HAP-1 (cell line): Measurements from ENCODE around the gene SLC25A30.
A peak's percentile ranks its signal among the peaks of the same experiment; 100 is the strongest.

ENCODE experiments used
- DNase-seq, 2 experiments: peaks; one replicate each; pipeline ENCODE4 v3.0.0-alpha.2; 2016 to 2020; ENCODE audit warnings: low spot score in 2 of 2
- H3K27me3 ChIP-seq: fragments of 250-450 bp; sonication (Bioruptor Pico); 2 replicates; pipeline ENCODE4 v1.5.1; 2020; ENCODE audit warnings: low read depth, mild to moderate bottlenecking, moderate library complexity
- H3K36me3 ChIP-seq: fragments of 250-450 bp; sonication (Bioruptor Pico); replicated peaks from 2 replicates; pipeline ENCODE4 v1.5.1; 2020; ENCODE audit warnings: mild to moderate bottlenecking
- H3K4me1 ChIP-seq: fragments of 250-450 bp; sonication (Bioruptor Pico); 2 replicates; pipeline ENCODE4 v1.5.1; 2020; ENCODE audit warnings: mild to moderate bottlenecking
- H3K4me3 ChIP-seq: fragments of 250-450 bp; sonication (Bioruptor Pico); 2 replicates; pipeline ENCODE4 v1.5.1; 2020; ENCODE audit warnings: mild to moderate bottlenecking, moderate library complexity
- H3K9me3 ChIP-seq: fragments of 250-450 bp; sonication (Bioruptor Pico); 2 replicates; pipeline ENCODE4 v1.5.1; 2020; ENCODE audit warnings: mild to moderate bottlenecking, moderate library complexity
- in situ Hi-C: fragments of 300-500 bp; cut with MboI; formaldehyde crosslinking; loops from 3 replicates; pipeline ENCODE4 v1.14.3; 2020; ENCODE audit warnings: low sequenced_read_pairs, inconsistent platforms, mixed read lengths

The SLC25A30 gene

DNA sequence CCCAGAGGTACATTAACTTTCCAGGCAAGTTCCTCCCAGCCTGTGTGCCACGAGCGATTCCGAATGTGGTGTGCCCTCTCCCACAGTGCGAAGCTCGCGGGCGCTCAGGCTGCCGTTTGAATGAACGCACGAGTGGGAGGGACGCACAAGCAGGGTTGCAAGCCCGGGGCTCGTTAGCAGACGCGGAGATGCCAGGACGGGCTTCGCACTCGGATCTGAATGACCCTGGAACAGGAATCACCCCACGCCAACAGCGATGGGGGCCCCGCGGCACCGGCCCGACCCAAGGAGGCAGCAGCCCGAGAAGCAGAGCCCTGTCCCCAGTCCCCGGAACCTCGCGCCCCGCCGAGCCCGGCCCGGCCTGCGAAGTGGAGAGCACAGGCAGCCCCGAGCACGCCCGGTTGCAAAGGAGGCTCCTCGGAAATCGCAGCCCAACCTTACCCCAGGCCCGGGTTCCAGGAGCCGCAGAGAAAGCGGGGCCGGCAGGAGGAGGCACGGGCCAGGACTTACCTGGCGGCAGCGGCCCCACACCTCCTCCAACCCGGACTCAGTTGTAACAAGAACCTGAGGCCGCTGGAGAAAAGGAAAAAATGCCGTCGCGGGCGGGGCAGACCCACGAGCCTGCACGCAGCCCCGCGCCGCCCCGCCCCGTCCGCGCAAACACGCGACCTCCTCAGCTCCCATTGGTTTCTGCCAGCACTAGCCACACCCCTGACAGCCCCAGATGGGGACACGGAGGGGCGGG lies at the start of gene SLC25A30:
Gene SLC25A30 (minus strand): TSS at position 584 of the 745 bp plus-strand sequence. CDS start 6,948 bp downstream, outside the sequence.
- DNase-seq, result peak; percentile 93 to 99
- in situ Hi-C loops, result no loop called here

DNA sequence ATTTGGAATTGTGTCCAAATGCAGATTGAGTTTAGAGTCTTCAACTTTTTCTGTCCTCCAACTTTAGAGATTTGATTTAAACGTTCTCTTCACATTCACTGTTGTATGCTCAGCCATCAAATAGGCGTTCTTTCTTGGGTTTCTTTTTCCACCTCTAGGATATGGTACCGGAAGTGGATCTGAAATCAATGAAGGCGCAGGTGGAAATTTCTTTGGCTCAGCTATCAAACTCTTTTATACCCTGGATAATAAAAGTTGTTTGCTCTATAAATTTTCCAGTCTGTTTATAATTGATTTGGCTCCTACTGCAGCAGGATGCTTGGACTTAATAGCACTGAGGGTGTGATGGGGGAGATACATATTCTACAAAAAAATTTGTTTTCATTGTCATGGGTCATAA lies 48.2 kb upstream of the SLC25A30 start:
- Histone ChIP-seq H3K27me3 (no peaks in the 10 kb centered on the region), H3K4me1 (peaks cover 12% of the 10 kb centered on the region), H3K4me3 (peak overlapping the region; percentile 97), H3K36me3 (peaks cover 6% of the 10 kb centered on the region; the same call in 1 of the 2 replicates), H3K9me3 (no peaks in the 10 kb centered on the region)
- in situ Hi-C loops, result no loop called here
- no peak for DNase-seq

More for the DNA sequence above, at the start of gene SLC25A30:
- H3K4me3 ChIP-seq, result peak within 1 kb of the TSS; percentile 67
- peaks cover 14% of the 10 kb centered on the region for H3K4me1 ChIP-seq
- no peaks in the 10 kb centered on the region for H3K36me3 ChIP-seq
- H3K27me3 ChIP-seq, result no peaks in the 10 kb centered on the region
- no peaks in the 10 kb centered on the region for H3K9me3 ChIP-seq

- Histone ChIP-seq H3K27me3 (no peaks in the 10 kb centered on the region), H3K4me3 (peak within 1 kb of the TSS; percentile 97), H3K36me3 (peaks cover 6% of the 10 kb centered on the region; the same call in 1 of the 2 replicates), H3K9me3 (no peaks in the 10 kb centered on the region), H3K4me1 (peaks cover 12% of the 10 kb centered on the region)
- peak; percentile 95 to 99 for DNase-seq
- in situ Hi-C loops, result no loop called here
Observed at GRCh38 chr13:45464687-45465453, 46.7 kb upstream of the SLC25A30 start, which contains the start of gene COG3. COG3 (plus strand) TSS chr13:45464939; CDS start chr13:45465037, 98 bp downstream.

DNA sequence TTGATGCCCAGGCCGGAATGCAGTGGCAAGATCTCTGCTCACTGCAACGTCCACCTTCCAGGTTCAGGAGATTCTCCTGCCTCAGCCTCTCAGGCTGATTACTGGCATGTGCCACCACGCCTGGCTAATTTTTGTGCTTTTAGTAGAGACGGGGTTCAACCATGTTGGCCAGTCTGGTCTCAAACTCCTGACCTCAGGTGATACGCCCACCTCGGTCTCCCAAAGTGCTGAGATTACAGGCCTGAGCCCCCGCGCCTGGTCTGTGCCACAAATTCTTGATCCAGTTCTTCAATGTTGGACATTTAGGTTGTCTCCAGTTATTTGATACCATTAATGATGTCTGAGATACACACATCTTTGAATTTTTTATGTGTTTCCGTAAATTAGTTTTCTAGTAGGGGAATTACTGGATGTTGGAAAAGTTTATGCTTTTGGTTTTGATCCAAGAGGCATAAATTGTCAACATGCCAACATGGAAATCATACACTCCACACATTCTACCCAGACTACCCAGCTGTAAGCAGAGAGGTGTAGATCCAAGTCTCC lies 46.0 kb upstream of the SLC25A30 start:
- Histone ChIP-seq H3K4me3 (peak overlapping the region; percentile 97), H3K36me3 (peaks cover 6% of the 10 kb centered on the region; the same call in 1 of the 2 replicates), H3K9me3 (no peaks in the 10 kb centered on the region), H3K4me1 (peaks cover 12% of the 10 kb centered on the region), H3K27me3 (no peaks in the 10 kb centered on the region)
- DNase-seq, result no peak
- in situ Hi-C loops, result no loop called here

DNA sequence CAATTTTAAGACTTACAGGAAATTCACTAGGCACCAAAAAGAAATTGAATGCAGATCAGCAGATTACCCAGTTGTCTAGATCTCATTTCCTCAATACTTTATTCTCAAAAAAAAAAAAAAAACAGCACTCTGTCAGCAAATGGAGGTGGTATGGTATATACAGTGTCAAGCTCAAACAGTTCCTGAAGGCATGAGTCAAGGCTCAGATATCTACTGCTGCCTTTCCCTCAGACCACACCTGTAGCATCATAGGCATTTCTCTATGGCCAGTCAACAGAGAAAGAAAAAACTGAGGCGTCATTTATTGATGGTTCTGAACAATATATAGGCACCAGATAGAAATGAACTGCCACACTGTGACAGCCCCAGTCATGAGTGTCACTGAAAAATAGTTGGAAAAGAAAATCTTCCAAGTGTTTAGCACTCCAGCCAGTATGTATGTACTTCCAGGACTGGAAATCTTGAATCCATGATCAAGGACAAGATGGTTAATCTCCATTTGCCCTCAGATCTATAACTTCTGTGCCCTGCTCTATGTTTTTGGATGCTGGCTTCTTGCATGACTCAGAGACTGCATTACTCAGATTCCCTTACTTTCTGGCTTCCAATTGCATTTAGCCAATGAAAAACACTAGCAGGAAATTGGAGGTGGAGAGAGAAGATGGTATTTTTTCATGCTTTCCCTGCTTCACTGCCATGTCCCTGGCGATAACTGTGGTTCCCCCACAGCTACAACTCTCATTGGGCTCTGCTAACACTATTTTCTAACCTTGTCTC lies 38.2 kb upstream of the SLC25A30 start:
- no peaks in the 10 kb centered on the region for H3K4me1 ChIP-seq
- no peaks in the 10 kb centered on the region for H3K36me3 ChIP-seq
- in situ Hi-C loops, result no loop called here
- no peaks in the 10 kb centered on the region for H3K27me3 ChIP-seq
- no peak overlapping the region for H3K4me3 ChIP-seq
- no peak for DNase-seq
- no peaks in the 10 kb centered on the region; the same call in 1 of the 2 replicates for H3K9me3 ChIP-seq

- in situ Hi-C loops, result no loop called here
- DNase-seq, result no peak
- Histone ChIP-seq H3K36me3 (no peaks in the 10 kb centered on the region), H3K4me1 (no peaks in the 10 kb centered on the region), H3K4me3 (no peak overlapping the region), H3K9me3 (no peaks in the 10 kb centered on the region; the same call in 1 of the 2 replicates), H3K27me3 (no peaks in the 10 kb centered on the region)
Observed at GRCh38 chr13:45454204-45454603, 36.0 kb upstream of the SLC25A30 start.

DNA sequence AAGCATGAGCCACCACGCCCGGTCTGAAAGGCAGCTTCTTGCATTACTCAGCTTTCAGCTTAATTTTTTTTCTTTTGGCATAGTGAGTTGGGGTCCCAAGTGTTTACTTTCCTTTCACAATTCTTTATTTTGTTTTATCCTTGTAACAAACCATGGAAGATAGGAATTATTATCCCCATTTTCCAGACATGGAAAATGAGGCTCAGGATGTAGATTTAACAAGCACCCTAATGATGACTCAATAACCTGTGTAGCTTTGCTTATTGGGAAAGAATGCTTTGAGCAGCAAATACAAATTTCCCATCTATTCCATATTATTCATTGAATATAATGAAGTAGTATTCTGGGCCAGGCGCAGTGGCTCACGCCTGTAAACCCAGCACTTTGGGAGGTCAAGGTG lies 33.1 kb upstream of the SLC25A30 start:
- Histone ChIP-seq H3K9me3 (no peaks in the 10 kb centered on the region), H3K36me3 (no peaks in the 10 kb centered on the region), H3K4me1 (no peaks in the 10 kb centered on the region), H3K4me3 (no peak overlapping the region), H3K27me3 (0 out of 2 replicates have a peak, but pooled peaks cover 2% of the 10 kb centered on the region)
- no peak for DNase-seq
- in situ Hi-C loops, result no loop called here

- Histone ChIP-seq H3K4me1 (no peaks in the 10 kb centered on the region), H3K9me3 (no peaks in the 10 kb centered on the region), H3K27me3 (0 out of 2 replicates have a peak, but pooled peaks cover 2% of the 10 kb centered on the region), H3K36me3 (no peaks in the 10 kb centered on the region), H3K4me3 (no peak overlapping the region)
- DNase-seq, result peak in 1 of 2 experiments; percentile 25
- in situ Hi-C loops, result no loop called here
Observed at GRCh38 chr13:45448965-45449559, 30.9 kb upstream of the SLC25A30 start.

DNA sequence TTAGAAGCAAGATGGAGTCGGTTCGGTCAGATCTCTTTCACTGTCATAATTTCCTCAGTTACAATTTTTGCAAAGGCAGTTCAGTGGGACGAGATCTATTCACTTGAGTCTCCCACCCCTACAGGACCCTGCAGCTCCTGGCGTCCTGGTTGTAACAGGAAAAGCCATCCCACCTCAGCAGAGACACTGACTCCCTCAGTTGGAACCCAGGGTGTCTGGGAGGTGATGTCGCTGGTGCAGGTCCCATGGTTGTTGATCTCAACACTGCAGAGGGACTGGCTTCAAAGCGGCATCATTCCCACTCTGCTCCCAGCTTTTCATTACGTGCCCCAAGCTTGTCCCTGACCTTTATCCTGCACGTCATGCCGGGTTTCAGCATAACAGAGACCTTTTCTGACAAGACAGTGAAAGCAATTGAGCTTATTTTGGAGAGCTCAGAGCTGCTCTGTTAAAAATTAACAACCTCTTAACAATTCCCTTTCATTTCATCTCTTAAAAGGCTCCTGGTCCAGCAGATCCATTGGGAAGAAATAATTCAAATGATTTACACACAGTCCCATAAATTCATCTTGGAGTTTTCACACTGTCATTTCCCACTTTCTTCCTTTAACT lies 29.0 kb upstream of the SLC25A30 start:
- Histone ChIP-seq H3K36me3 (no peaks in the 10 kb centered on the region), H3K27me3 (0 out of 2 replicates have a peak, but pooled peaks cover 2% of the 10 kb centered on the region), H3K9me3 (no peaks in the 10 kb centered on the region), H3K4me1 (no peaks in the 10 kb centered on the region), H3K4me3 (no peak overlapping the region)
- in situ Hi-C loops, result no loop called here
- DNase-seq, result no peak

- H3K4me1 ChIP-seq, result no peaks in the 10 kb centered on the region
- in situ Hi-C loops, result no loop called here
- DNase-seq, result no peak
- H3K27me3 ChIP-seq, result 0 out of 2 replicates have a peak, but pooled peaks cover 2% of the 10 kb centered on the region
- H3K4me3 ChIP-seq, result no peak overlapping the region
- no peaks in the 10 kb centered on the region for H3K9me3 ChIP-seq
- H3K36me3 ChIP-seq, result no peaks in the 10 kb centered on the region
Observed at GRCh38 chr13:45446181-45446580, 28.0 kb upstream of the SLC25A30 start.

DNA sequence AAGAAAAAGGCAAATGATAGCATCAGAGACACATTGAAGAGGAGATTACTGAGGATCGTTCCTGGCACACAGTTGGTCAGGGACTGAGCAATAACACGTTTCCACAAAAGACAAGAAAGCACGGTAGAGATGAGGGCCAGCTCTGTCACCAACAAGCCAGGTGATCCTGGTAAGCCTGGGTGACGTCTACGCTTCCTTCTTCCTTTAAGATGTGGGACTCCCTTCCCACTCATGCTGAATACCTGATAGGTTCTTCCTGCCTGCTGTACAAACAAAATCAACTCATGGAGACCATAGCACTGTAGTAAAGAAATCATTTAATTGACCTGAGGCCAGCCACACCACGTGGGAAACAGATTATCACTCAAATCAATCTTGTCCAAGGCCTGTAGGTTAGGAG lies 26.9 kb upstream of the SLC25A30 start:
- no peaks in the 10 kb centered on the region for H3K36me3 ChIP-seq
- no peak for DNase-seq
- H3K4me1 ChIP-seq, result no peaks in the 10 kb centered on the region
- in situ Hi-C loops, result no loop called here
- H3K4me3 ChIP-seq, result no peak overlapping the region
- no peaks in the 10 kb centered on the region for H3K9me3 ChIP-seq
- H3K27me3 ChIP-seq, result 0 out of 2 replicates have a peak, but pooled peaks cover 2% of the 10 kb centered on the region

GRCh38 chr13:45441633-45442032 lies 23.5 kb upstream of the SLC25A30 start:
- DNase-seq, result no peak
- Histone ChIP-seq H3K9me3 (no peaks in the 10 kb centered on the region), H3K4me1 (no peaks in the 10 kb centered on the region), H3K4me3 (no peak overlapping the region), H3K27me3 (0 out of 2 replicates have a peak, but pooled peaks cover 2% of the 10 kb centered on the region), H3K36me3 (no peaks in the 10 kb centered on the region)
- in situ Hi-C loops, result no loop called here
